ENCODE results near the gene SDE2.

DNA sequence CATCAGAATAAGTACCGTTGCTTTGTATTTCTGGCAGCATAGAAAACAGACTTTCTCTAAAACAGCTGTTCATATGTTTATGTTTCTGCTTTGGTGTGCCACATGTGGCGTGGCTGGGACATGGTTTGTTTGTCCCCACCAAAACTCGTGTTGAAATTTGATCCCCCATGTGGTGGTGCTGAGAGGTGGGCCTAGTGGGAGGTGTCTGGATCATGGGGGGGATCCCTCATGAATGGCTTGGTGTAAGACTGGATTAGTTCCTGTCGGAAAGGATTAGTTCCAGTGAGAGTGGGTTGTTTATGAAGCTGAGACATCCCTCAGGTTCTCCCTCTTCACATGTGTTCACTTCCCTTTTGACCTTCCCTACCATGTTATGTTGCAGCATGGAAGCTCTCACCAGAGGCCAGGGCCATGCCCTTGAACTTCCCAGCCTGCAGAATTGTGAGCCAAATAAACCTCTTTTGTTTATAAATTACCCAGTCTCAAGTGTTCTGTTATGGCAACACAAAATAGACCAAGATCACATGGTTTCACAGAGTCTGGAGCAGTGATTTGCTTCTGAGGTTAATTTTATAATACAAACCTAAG, 45.5 kb upstream of the SDE2 start:
- no peak for TF ChIP-seq CTCF (IDR thresholded peaks at IDR 0.05)
- TF ChIP-seq POLR2A (IDR thresholded peaks at IDR 0.05): no peak

Data from thyroid gland (tissue), 4 donors.